K562 (cell line): ENCODE measurements around the gene TP53BP2. TPM values are rescaled to one million over a fixed set of nuclear protein-coding genes. Genes with fewer than 3 reads are reported as not detected.

ENCODE experiments used
- ARID1B ChIP-seq: fragments of 450-650 bp; IDR thresholded peaks from 2 replicates; pipeline ENCODE4 v1.6.1; 2016; ENCODE audit warnings: antibody characterized with exemption, mild to moderate bottlenecking, inconsistent platforms
- CBFA2T2 ChIP-seq: fragments of 450-650 bp; conservative IDR thresholded peaks from 2 replicates; pipeline ENCODE4 v1.6.1; 2017; ENCODE audit warnings: mild to moderate bottlenecking
- DNMT1 ChIP-seq: fragments of 450-650 bp; IDR thresholded peaks from 2 replicates; pipeline ENCODE4 v1.6.1; 2016; ENCODE audit warnings: antibody characterized with exemption, mild to moderate bottlenecking
- ELF2 ChIP-seq: fragments of 250-450 bp; sonication (Bioruptor Pico); IDR thresholded peaks from 2 replicates; pipeline ENCODE4 v1.5.0; 2021; ENCODE audit warnings: mild to moderate bottlenecking
- ETV1 ChIP-seq: fragments of 450-650 bp; conservative IDR thresholded peaks from 2 replicates; pipeline ENCODE4 v1.6.1; 2016; ENCODE audit warnings: missing genetic modification characterization, control low read depth, low read depth, missing compliant biosample characterization
- FOXA1 ChIP-seq: fragments of 450-650 bp; IDR thresholded peaks from 2 replicates; pipeline ENCODE4 v1.6.1; 2016; ENCODE audit warnings: mild to moderate bottlenecking, borderline replicate concordance
- KLF16 ChIP-seq: IDR thresholded peaks from 2 replicates; pipeline ENCODE4 v1.6.1; 2016; ENCODE audit warnings: antibody characterized with exemption
- MCM2 ChIP-seq: fragments of 450-650 bp; IDR thresholded peaks from 2 replicates; pipeline ENCODE4 v1.6.1; 2017; ENCODE audit warnings: low read depth, mild to moderate bottlenecking
- SMARCA4 ChIP-seq: fragments of 450-650 bp; IDR thresholded peaks from 2 replicates; pipeline ENCODE4 v1.6.1; 2016
- SMARCA5 ChIP-seq: fragments of 450-650 bp; IDR thresholded peaks from 2 replicates; pipeline ENCODE4 v1.6.1; 2016
- SMARCE1 ChIP-seq: fragments of 450-650 bp; IDR thresholded peaks from 2 replicates; pipeline ENCODE4 v1.7.1; 2016; ENCODE audit warnings: mild to moderate bottlenecking
- SPI1 ChIP-seq: IDR thresholded peaks from 2 replicates; pipeline ENCODE4 v1.6.1; 2011; ENCODE audit warnings: low read depth, low read length, control low read depth, borderline replicate concordance
- SRF ChIP-seq, 2 experiments: fragments of 250-450, 450-650 bp in 1 of 2; sonication (Bioruptor Pico) in 1 of 2; sonication (generic) in 1 of 2; formaldehyde crosslinking; IDR thresholded peaks; 2 replicates each; pipeline versions ENCODE4 v1.5.0 to v1.5.1; 2020 to 2022; ENCODE audit warnings: mild to moderate bottlenecking in 1 of 2, missing genetic modification reagents in 1 of 2
- TAL1 ChIP-seq: fragments of 450-650 bp; IDR thresholded peaks from 2 replicates; pipeline ENCODE4 v1.6.1; 2016; ENCODE audit warnings: mild to moderate bottlenecking
- TCF7 ChIP-seq: sonication (generic); IDR thresholded peaks from 2 replicates; pipeline ENCODE4 v1.6.1; 2016; ENCODE audit warnings: antibody characterized with exemption, borderline replicate concordance
- polyA plus RNA-seq, 8 experiments: library from polyadenylated mRNA; depleted of rRNA in 4 of 8; stranded (reverse) in 5 of 8; unstranded in 3 of 8; fragments of >200 nt; fragmentation: Nextera tagmentation in 2 of 8; fragmentation: Illumina TruSeq in 1 of 8; extraction: Ambion mirVana in 2 of 8; extraction: Trizol in 1 of 8; gene quantifications; 2 replicates each; pipeline versions ENCODE4 v1.2.1 to v1.2.3, GENCODE V29; 2011 to 2014; ENCODE audit warnings: inconsistent platforms in 1 of 8, missing spikeins in 1 of 8
- total RNA-seq, 7 experiments: library from RNA; depleted of rRNA in 6 of 7; stranded (reverse); fragments of >200 nt in 6 of 7; fragmentation: Illumina TruSeq in 2 of 7; extraction: Trizol in 2 of 7; gene quantifications; 2 replicates each; pipeline versions ENCODE4 v1.2.1 to v1.2.3, GENCODE V29; 2011 to 2021; ENCODE audit warnings: low replicate concordance in 1 of 7
- TF ChIP-seq, protein P1 (sequence below): fragments of 250-450 bp; sonication (Bioruptor Pico); IDR thresholded peaks from 2 replicates; pipeline ENCODE4 v1.5.0; 2021; ENCODE audit warnings: mild to moderate bottlenecking, moderate library complexity
- TF ChIP-seq, protein P2 (sequence below): IDR thresholded peaks from 2 replicates; pipeline ENCODE4 v1.6.1; 2011; ENCODE audit not compliant: insufficient read length; ENCODE audit errors: extremely low read depth
- TF ChIP-seq, protein P3 (sequence below): fragments of 250-450 bp; sonication (Bioruptor Pico); IDR thresholded peaks from 2 replicates; pipeline ENCODE4 v1.5.1; 2021; ENCODE audit warnings: mild to moderate bottlenecking
- TF ChIP-seq, protein P4 (sequence below): IDR thresholded peaks from 2 replicates; pipeline ENCODE4 v1.6.1; 2016; ENCODE audit warnings: missing genetic modification characterization, missing compliant biosample characterization
- TF ChIP-seq, protein P5 (sequence below): sonication (generic); formaldehyde crosslinking; IDR thresholded peaks from 2 replicates; pipeline ENCODE4 v1.8.1; 2023; ENCODE audit warnings: mild to moderate bottlenecking, missing genetic modification reagents

Gene TP53BP2
- total and polyA plus RNA-seq, 9 of the 15 experiments (the other 6 are each of a cell fraction or from before 2014, with no cell fraction given), result 17.0 to 69.6 (median 40.1) TPM

DNA sequence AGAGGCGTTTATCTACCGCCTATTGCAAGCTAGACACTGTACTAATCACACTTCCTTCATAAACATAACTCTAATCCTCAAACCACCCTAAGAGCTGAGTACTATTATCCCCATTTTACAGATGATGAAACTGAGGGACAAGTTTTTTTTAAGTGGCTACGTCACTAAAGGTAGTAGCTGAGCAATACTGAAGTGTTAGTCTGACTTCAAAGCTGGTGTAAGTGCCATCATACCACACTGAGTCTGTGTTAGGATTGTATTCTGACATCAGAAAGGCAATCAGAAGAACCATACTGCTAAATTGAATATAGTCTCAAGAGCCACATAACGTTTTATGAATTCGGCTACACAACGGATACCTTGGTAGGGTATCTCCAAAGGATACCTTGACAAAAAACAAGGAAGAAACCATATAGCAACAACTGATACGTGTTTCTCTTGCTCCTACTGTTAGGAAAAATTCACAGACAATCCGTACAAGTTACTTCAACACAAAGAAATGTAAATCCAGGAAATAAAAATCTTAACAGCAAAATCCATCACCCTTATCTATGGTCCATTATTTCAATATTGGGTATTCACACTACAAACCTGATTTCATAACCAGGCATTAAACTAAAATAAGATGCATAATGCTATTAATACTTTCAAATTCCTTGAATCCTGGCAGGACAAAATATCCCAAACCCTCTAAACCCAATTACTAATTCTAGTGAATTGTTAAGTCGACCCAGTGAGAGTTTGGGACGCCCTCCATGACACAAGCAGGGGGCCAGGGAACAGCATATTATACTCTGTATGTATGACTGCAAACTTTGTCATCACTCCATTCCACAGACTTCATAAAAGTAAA lies 1.6 kb downstream of the TP53BP2 start (continued):
- TF ChIP-seq, protein P1, sequence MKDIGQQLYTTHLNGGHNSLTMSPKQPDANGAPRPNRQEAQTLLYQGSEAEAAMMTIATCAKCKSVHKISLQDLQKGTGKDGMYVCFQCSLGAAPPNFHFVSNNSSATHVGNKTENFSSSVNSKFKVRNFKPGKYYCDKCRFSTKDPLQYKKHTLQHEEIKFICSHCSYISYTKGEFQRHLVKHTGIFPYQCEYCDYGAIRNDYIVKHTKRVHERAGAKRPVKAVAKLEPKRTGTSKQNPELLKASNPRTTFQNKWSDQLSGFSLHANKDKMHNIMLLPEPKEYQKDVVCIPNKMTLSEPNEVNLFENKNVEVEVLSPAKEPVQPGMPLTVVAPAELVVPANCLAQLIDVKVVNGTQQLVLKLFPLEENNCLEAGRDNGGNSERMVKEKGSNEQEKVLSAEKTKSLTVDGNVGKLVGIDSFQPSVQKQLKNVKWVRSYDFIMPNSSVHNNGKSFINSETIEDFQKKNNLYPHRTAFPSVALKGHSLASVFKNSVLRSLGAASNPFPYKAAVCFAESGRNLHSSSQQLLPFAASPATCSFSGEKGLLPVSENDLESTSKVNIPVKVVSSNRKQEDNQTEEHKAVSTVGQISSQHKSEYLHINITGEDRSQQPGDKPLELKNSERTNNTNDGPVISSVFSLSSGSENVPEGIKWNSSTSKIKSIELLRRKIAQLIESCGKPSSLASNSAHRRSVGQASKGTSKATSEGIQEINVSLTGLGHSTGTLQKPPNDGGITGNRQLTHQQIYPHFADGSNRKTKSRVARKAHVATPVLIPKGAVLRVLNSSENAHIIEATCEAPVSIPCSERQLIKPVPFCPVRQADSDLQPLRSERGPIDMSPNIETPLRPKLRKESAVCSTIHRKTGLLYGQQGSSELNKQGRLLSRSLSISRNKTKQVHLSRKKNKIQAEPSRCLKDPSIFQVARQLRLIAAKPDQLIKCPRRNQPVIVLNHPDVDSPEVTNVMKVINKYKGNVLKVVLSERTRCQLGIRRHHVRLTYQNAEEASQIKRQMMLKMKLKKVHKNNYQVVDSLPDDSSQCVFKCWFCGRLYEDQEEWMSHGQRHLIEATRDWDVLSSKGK (CRISPR knock-in tag), result no peak
- TF ChIP-seq SMARCE1 (no peak), FOXA1 (no peak), KLF16 (no peak), SMARCA4 (0 out of 2 replicates have a peak, but pooled peaks have one; percentile 43), TCF7 (no peak), ETV1 (tag) (no peak), DNMT1 (no peak), TAL1 (no peak), CBFA2T2 (no peak), SRF (CRISPR knock-in tag; IDR thresholded peaks at IDR 0.05) (0 out of 4 replicates have a peak, but pooled peaks of 1 of the 2 experiments have one; percentile 14), SPI1 (no peak), ELF2 (CRISPR knock-in tag) (no peak), MCM2 (no peak), ARID1B (0 out of 2 replicates have a peak, but pooled peaks have one; percentile 17), SMARCA5 (peak; percentile 98)
- TF ChIP-seq, protein P2, sequence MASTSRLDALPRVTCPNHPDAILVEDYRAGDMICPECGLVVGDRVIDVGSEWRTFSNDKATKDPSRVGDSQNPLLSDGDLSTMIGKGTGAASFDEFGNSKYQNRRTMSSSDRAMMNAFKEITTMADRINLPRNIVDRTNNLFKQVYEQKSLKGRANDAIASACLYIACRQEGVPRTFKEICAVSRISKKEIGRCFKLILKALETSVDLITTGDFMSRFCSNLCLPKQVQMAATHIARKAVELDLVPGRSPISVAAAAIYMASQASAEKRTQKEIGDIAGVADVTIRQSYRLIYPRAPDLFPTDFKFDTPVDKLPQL, result no peak
- TF ChIP-seq, protein P3, sequence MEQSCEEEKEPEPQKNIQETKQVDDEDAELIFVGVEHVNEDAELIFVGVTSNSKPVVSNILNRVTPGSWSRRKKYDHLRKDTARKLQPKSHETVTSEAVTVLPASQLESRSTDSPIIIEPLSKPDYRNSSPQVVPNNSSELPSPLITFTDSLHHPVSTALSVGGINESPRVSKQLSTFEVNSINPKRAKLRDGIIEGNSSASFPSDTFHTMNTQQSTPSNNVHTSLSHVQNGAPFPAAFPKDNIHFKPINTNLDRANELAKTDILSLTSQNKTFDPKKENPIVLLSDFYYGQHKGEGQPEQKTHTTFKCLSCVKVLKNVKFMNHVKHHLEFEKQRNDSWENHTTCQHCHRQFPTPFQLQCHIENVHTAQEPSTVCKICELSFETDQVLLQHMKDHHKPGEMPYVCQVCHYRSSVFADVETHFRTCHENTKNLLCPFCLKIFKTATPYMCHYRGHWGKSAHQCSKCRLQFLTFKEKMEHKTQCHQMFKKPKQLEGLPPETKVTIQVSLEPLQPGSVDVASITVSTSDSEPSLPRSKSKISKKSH, result no peak
- TF ChIP-seq, protein P4, sequence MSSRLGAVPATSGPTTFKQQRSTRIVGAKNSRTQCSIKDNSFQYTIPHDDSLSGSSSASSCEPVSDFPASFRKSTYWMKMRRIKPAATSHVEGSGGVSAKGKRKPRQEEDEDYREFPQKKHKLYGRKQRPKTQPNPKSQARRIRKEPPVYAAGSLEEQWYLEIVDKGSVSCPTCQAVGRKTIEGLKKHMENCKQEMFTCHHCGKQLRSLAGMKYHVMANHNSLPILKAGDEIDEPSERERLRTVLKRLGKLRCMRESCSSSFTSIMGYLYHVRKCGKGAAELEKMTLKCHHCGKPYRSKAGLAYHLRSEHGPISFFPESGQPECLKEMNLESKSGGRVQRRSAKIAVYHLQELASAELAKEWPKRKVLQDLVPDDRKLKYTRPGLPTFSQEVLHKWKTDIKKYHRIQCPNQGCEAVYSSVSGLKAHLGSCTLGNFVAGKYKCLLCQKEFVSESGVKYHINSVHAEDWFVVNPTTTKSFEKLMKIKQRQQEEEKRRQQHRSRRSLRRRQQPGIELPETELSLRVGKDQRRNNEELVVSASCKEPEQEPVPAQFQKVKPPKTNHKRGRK, result no peak
- TF ChIP-seq, protein P5, sequence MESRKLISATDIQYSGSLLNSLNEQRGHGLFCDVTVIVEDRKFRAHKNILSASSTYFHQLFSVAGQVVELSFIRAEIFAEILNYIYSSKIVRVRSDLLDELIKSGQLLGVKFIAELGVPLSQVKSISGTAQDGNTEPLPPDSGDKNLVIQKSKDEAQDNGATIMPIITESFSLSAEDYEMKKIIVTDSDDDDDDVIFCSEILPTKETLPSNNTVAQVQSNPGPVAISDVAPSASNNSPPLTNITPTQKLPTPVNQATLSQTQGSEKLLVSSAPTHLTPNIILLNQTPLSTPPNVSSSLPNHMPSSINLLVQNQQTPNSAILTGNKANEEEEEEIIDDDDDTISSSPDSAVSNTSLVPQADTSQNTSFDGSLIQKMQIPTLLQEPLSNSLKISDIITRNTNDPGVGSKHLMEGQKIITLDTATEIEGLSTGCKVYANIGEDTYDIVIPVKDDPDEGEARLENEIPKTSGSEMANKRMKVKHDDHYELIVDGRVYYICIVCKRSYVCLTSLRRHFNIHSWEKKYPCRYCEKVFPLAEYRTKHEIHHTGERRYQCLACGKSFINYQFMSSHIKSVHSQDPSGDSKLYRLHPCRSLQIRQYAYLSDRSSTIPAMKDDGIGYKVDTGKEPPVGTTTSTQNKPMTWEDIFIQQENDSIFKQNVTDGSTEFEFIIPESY, result no peak
